Panc1 (cell line): ENCODE results near the gene PARD3. TPM values are rescaled to one million over a fixed set of nuclear protein-coding genes. Genes with fewer than 3 reads are reported as not detected.

ENCODE experiments used
- ATAC-seq: fragments of 200-7000 bp; cut with Tn5 transposase; 2 replicates; pipeline ENCODE4 v1.9.1; 2020; ENCODE audit warnings: mild to moderate bottlenecking, moderate library complexity
- BruUV-seq: library from RNA; stranded (reverse); fragments of 400-500 nt; replicated peaks from 2 replicates; lab custom pipeline; 2021; lab: Mats Ljungman, UMichigan
- CTCF ChIA-PET: fragments of 300-600 bp; sonication (Branson Sonifier 250); formaldehyde crosslinking; loops from one replicate; lab custom pipeline; 2022; ENCODE audit warnings: antibody characterized with exemption; lab: Charles Lee
- POLR2A ChIA-PET: fragments of 300-600 bp; sonication (Branson Sonifier 250); formaldehyde crosslinking; loops from one replicate; lab custom pipeline; 2022; ENCODE audit warnings: antibody characterized with exemption; lab: Charles Lee
- DNase-seq: peaks from one replicate; pipeline ENCODE4 v3.0.0-alpha.2; 2010; ENCODE audit warnings: low read depth, low spot score
- H3K27ac ChIP-seq: 2 replicates; pipeline ENCODE4 v1.5.1; 2011; ENCODE audit warnings: mild to moderate bottlenecking, low read length, inconsistent platforms
- H3K27me3 ChIP-seq: fragments of 200-500 bp; sonication (Bioruptor generic); 2 replicates; pipeline ENCODE4 v1.6.0; 2014; ENCODE audit warnings: low read length, inconsistent platforms; ENCODE audit not compliant: control insufficient read depth, insufficient read depth
- H3K36me3 ChIP-seq: fragments of 200-500 bp; sonication (Bioruptor generic); 2 replicates; pipeline ENCODE4 v1.5.1; 2014; ENCODE audit warnings: inconsistent platforms, mild to moderate bottlenecking, low read length, moderate library complexity; ENCODE audit not compliant: control insufficient read depth, insufficient read depth
- H3K4me1 ChIP-seq: 2 replicates; pipeline ENCODE4 v1.5.1; 2011; ENCODE audit warnings: inconsistent platforms, mild to moderate bottlenecking, low read length, moderate library complexity; ENCODE audit not compliant: control insufficient read depth, insufficient read depth
- H3K4me3 ChIP-seq, 2 experiments: 2 replicates each; pipeline ENCODE4 v1.5.1; 2011 to 2012; ENCODE audit warnings: low read depth in 2 of 2, low read length in 2 of 2, mild to moderate bottlenecking in 2 of 2, inconsistent platforms in 1 of 2, moderate library complexity in 1 of 2
- H3K9me3 ChIP-seq: fragments of 200-500 bp; sonication (Bioruptor generic); 2 replicates; pipeline ENCODE4 v1.5.1; 2014; ENCODE audit warnings: low read depth, mild to moderate bottlenecking, inconsistent platforms, low read length, moderate library complexity; ENCODE audit not compliant: control insufficient read depth, insufficient read depth
- CTCF ChIP-seq: fragments of 450-650 bp; IDR thresholded peaks from 2 replicates; pipeline ENCODE4 v1.5.1; 2017; ENCODE audit warnings: mild to moderate bottlenecking
- POLR2AphosphoS5 ChIP-seq: IDR thresholded peaks from 2 replicates; pipeline ENCODE4 v1.6.1; 2012; ENCODE audit warnings: mild to moderate bottlenecking, low read depth, low read length, moderate library complexity
- REST ChIP-seq, 2 experiments: IDR thresholded peaks; 2 replicates each; pipeline ENCODE4 v1.6.1; 2011 to 2012; ENCODE audit warnings: low read depth in 2 of 2, control low read depth in 1 of 2, low read length in 1 of 2, mild to moderate bottlenecking in 1 of 2, moderate library complexity in 1 of 2; ENCODE audit not compliant: insufficient read depth in 1 of 2
- SIN3A ChIP-seq: IDR thresholded peaks from 2 replicates; pipeline ENCODE4 v1.6.1; 2012; ENCODE audit warnings: low read depth, mild to moderate bottlenecking, low read length, moderate library complexity, borderline replicate concordance; ENCODE audit not compliant: insufficient read depth
- TCF7L2 ChIP-seq: IDR thresholded peaks from 2 replicates; pipeline ENCODE4 v1.6.1; 2011; ENCODE audit warnings: mild to moderate bottlenecking, low read depth, low read length, inconsistent platforms
- in situ Hi-C: cut with HindIII; loops from 2 replicates; pipeline ENCODE4 v1.10.0; 2016; ENCODE audit warnings: low sequenced_read_pairs, low pct_unique_long_range_greater_than_20kb
- intact Hi-C: fragments of 100-400 bp; cut with micrococcal nuclease; formaldehyde crosslinking; loops from one replicate; pipeline ENCODE4 v1.10.0; 2022; ENCODE audit not compliant: unreplicated experiment
- total RNA-seq: library from RNA; stranded (reverse); gene quantifications from one replicate; pipeline ENCODE4 v1.2.1, GENCODE V29; 2021; ENCODE audit not compliant: unreplicated experiment

The PARD3 gene
- total RNA-seq, 1 experiment from 2014 or later = 29.8 TPM

GRCh38 chr10:34433241-34434076 is 381.6 kb downstream of the PARD3 start:
- no TSS peak for BruUV-seq
- ChIA-PET CTCF (no interaction called here), POLR2A (no interaction called here)
- TF ChIP-seq REST (IDR thresholded peaks at IDR 0.05; ENCODE audit: insufficient read depth in 1 of 2, low read depth in 2 of 2, low read length in 1 of 2) (no peak), TCF7L2 (no peak), CTCF (no peak), POLR2AphosphoS5 (no peak), SIN3A (no peak)
- Histone ChIP-seq H3K4me3 (no peak overlapping the region), H3K27me3 (no peaks in the 10 kb centered on the region), H3K9me3 (no peaks in the 10 kb centered on the region), H3K4me1 (no peaks in the 10 kb centered on the region), H3K36me3 (no peaks in the 10 kb centered on the region), H3K27ac (no peak overlapping the region)
- in situ Hi-C loops = no loop called here
- intact Hi-C loops = no loop called here
- DNase-seq = no peak
- no peak for ATAC-seq

- in situ Hi-C loops = no loop called here
- no peak for TF ChIP-seq POLR2AphosphoS5
- TF ChIP-seq CTCF = no peak
- TF ChIP-seq TCF7L2 = no peak
- TF ChIP-seq REST (IDR thresholded peaks at IDR 0.05; ENCODE audit: insufficient read depth in 1 of 2, low read depth in 2 of 2, low read length in 1 of 2) = no peak
- TF ChIP-seq SIN3A = no peak
- H3K9me3 ChIP-seq = no peaks in the 10 kb centered on the region
- DNase-seq (no peak), ATAC-seq (no peak)
- H3K4me1 ChIP-seq = no peaks in the 10 kb centered on the region
- H3K4me3 ChIP-seq = no peak overlapping the region
- POLR2A ChIA-PET = no interaction called here
- CTCF ChIA-PET = no interaction called here
- intact Hi-C loops = no loop called here
- no peaks in the 10 kb centered on the region for H3K27me3 ChIP-seq
- no TSS peak for BruUV-seq
- no peaks in the 10 kb centered on the region for H3K36me3 ChIP-seq
- no peak overlapping the region for H3K27ac ChIP-seq
Observed at GRCh38 chr10:34432589-34432988, 382.5 kb downstream of the PARD3 start.
